ENCODE measurements around the gene RALB.

- TF ChIP-seq, protein P1, sequence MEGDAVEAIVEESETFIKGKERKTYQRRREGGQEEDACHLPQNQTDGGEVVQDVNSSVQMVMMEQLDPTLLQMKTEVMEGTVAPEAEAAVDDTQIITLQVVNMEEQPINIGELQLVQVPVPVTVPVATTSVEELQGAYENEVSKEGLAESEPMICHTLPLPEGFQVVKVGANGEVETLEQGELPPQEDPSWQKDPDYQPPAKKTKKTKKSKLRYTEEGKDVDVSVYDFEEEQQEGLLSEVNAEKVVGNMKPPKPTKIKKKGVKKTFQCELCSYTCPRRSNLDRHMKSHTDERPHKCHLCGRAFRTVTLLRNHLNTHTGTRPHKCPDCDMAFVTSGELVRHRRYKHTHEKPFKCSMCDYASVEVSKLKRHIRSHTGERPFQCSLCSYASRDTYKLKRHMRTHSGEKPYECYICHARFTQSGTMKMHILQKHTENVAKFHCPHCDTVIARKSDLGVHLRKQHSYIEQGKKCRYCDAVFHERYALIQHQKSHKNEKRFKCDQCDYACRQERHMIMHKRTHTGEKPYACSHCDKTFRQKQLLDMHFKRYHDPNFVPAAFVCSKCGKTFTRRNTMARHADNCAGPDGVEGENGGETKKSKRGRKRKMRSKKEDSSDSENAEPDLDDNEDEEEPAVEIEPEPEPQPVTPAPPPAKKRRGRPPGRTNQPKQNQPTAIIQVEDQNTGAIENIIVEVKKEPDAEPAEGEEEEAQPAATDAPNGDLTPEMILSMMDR (IDR thresholded peaks at IDR 0.05): no peak
- TF ChIP-seq POLR2A (IDR thresholded peaks at IDR 0.05; ENCODE audit: low read depth) (no peak), POLR2AphosphoS5 (IDR thresholded peaks at IDR 0.05) (no peak), EP300 (IDR thresholded peaks at IDR 0.05) (no peak)
Measured at GRCh38 chr2:120236791-120237190, 15.9 kb upstream of the RALB start.

Data from esophagus muscularis mucosa (tissue), 4 donors.